GM18505 (cell line): Measurements from ENCODE around the gene NNAT.

Source experiments
- ATAC-seq: cut with Tn5 transposase; IDR thresholded peaks from one replicate; pipeline ENCODE4 v1.9.1; 2021; ENCODE audit not compliant: unreplicated experiment
- POLR2A ChIP-seq: IDR thresholded peaks from 4 replicates; pipeline ENCODE4 v1.6.1; 2011; ENCODE audit warnings: borderline replicate concordance; ENCODE audit not compliant: insufficient read depth, insufficient read length; ENCODE audit errors: extremely low read depth

The NNAT gene

DNA sequence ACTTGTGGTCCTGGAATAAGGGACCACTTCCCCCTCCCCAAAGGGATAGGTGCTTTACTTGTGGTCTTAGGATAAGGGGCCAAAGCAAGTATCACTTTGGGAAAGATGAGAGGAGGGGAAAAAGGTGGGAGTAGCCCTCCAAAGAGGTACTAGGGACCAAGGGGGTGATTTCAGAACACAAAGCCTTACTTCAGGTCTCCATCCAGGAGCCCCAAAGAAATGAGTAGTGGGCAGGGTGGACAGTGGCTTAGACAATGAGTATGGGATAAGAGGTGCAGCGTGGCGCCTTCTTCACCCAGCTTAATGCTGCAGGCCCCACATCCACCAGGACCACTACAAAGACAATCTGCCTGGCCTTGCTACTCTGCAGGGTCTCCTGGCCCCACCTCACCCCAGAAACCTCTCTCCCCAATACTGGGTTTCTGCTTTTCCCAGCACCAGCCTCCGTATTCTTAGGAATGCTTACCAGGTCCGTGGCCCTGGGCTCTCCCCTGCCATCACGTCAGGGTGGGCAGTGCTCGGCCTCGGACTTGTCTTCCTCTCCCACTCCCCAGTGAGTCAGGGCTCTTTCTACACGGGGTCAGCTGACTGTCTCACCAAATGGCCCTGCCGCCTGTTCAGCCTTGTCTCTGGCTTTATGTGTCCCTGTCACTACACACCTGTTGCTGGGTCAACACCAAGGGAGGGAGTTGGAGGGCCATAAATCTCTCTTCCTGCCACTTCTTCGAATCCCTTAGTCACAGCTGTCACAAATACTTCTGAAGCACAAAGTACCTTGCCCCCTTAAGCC lies 3.1 kb downstream of the NNAT start:
- ATAC-seq = no peak
- no peak for TF ChIP-seq POLR2A

DNA sequence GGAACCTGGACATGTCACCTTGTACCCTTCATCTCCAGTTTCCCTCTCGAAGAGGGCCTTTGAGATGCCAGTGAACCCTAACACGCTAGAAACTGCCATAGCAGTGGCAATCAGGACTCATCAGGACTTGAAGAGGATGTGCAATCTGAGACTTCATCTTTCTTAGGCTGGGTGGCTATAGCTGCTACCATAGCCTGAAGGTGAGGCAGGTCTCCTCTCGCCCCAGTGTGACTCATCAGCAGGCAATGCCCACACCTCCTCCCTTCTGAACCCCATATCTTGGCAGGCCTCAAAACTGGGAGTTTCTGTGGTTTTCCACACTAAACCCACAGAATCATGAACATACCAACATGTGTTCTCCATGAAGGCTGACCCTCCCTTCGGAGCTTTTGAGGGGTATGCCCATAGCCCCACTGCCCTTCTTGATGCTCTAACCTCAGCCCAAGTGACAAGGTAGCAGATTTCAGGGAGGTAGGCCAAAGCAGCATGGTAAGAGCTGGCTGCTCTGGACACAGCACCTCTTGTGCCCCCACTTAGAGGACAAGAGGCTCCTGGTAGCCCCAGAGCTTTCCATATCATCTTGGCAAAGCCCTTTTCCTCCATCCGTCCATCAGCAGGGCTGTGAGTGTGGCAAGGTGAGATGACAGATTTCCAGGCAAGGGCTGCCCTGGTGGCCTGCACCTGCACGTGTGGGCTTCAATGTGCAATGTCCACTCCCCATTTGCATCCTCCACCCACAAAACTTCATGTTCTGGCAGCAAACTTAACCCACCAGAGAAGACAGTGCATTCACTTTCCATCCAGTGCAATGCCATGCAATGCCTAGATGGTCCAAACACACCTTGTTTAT lies 4.0 kb downstream of the NNAT start:
- TF ChIP-seq POLR2A = no peak

DNA sequence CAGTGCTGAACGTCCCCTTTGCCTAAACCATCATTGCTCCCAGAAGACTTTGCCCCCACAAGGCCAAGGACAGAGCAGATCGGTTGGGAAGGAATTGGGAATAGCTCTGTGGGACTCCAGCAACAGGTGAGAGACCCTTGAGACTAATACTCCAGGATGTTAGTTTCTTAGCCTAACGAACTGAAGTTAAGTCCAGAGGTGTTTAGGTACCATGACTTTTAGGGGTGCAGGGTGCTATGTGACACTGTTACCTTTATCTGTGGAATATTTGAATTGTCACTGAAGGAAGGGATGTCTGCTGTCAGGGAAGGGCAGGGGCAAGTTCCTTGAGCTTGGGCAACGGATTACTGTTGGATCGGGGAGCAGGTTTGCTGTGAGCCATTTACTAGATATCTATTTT lies 4.8 kb downstream of the NNAT start:
- no peak for TF ChIP-seq POLR2A
- ATAC-seq = no peak

More for the DNA sequence above, 4.0 kb downstream of the NNAT start:
- no peak for ATAC-seq

DNA sequence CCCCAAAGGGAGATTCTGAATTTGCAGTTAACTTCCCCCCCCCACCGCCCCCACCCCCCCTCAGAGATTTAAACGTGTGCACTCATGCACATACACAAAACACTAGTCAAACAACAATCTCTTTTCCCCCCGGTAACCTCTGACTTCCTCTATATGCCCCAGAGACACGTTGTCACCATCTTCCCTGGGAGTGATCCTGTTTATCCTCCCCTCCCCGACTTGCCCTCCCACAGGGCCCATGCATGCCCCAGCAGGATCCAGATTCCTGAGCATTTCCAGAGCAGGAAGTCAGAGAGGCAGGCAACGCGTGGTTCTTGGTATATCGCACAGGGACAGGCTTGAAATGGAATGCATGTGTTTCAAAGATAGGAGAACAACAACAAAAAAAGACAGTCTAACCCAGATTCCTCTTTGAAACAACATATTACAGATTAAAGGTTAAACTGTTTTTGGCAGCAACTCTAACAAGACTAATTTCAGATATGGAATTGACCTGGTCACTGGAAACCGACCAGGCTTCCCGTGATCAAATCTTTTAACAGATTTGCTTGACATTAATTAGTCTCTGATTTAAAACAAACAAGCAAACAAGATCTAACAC lies 5.3 kb downstream of the NNAT start:
- TF ChIP-seq POLR2A = no peak
- ATAC-seq = no peak

DNA sequence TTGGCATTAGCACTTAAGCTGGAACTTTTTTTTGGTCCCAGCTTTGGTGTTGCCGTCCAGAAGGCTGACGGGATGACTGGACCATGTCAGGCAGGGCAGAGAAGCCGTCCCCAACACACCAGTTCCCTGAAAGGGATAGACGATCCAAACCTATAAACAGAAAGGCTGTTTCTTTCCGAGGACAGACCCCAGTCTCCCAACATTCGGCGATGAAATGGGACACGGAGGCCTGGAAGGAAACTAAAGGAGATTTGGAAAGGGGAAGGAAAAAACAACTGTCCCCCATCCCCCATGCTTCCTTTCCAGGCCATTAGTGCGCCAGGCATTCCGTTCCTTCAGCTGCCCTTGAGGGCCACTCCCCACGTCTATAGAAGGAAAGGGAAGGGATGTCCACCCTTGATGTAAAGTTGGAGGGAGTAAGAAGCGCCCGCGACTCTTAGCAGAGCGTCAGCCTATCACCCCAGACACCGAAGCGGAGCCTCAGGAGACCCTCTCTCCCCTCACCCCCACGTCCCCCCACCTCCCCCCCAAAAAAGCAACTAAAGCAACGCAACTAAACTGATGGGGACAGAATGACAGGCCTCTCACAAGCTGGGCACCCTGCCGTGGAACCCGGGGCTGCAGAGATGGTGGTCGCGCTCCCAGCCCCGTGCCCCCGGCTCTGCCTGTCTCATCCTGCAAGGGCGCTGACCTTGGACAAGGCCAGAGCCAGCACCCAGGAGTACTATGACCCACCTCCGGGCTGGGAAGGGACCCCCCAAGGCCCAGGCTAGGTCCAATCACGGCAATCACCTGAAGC lies 6.0 kb downstream of the NNAT start:
- no peak for ATAC-seq
- TF ChIP-seq POLR2A = no peak

DNA sequence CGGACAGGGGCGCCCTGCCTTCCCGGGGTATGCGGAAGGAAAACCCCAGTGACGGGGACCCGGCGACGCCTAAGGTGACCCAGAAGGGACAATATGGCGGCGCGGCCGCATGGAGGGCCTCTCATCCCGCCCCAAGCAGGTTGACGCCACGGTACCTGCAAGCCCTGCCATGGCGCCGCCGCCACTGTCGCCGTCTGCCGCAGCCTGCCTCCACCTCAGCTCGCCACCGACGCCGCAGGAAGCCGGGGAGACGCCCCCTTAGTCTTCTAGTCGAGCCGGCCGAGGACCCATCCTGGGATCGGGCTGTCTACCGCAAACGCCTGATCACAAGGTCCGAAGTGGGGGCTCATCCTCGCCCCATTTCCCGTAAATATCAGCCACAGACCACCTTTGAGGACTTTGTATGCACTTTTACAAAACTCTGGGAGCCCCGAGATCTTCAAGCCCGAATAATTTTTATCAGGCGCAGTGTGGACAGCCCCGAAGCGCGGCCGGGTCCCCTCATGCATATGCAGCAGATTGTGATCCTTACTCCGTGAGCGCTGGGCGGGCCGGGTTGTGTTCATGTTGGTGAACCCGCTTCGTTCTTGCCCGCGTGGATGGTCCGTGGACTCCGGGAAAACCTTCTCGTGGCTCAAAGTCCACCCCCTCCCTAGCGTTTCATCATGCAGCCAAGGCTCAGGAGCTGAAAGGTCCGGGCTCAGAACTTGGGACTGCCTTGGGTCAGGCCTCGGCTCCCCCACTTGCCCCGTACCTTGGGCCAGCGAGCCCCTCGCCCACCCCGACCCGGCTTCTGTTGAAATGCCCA lies 6.8 kb downstream of the NNAT start, which contains the start of gene BLCAP:
BLCAP (minus strand) TSS at position 239 of the 808 bp plus-strand sequence. CDS start 8,702 bp downstream, outside the sequence.
- peak; percentile 93 for TF ChIP-seq POLR2A

DNA sequence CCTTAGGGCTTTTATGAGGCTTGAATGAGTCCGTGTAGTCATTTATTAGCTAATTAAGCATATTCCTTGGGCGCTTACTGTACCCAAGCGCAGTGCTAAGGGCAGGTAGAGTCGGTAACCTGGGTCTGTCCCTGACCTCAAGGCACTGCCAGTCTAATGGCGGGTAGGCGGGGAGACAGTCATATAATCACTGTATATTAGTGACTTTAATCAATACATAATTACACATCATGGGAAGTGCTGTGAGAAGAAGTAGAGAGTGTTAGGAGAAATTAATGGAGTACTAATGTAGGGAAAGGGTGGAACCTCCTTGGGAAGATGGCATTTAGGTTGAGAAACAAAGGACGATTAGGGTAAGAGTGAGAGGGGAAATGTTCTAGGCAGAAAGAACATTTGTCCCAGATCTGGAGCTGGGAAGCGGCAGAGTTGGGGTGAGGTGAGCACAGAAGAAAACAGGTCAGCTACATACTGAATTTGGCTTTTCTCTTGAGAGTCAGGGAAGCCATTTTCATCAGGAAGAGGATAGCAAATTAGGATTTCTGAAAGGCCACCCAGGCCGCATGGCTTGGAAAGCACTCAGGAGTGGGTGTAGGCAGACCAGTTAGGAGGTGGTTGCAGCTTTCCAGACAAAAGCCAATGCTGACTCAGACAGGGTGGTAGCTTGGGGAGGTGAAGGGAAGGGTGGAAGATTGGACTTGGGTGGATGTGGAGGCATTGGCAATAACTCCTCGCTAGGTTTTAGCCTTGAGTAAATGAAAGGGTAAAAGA lies 7.6 kb downstream of the NNAT start:
- TF ChIP-seq POLR2A = no peak
- ATAC-seq = no peak

More for the DNA sequence above, 6.8 kb downstream of the NNAT start, which contains the start of gene BLCAP:
- ATAC-seq = peak; percentile 71

DNA sequence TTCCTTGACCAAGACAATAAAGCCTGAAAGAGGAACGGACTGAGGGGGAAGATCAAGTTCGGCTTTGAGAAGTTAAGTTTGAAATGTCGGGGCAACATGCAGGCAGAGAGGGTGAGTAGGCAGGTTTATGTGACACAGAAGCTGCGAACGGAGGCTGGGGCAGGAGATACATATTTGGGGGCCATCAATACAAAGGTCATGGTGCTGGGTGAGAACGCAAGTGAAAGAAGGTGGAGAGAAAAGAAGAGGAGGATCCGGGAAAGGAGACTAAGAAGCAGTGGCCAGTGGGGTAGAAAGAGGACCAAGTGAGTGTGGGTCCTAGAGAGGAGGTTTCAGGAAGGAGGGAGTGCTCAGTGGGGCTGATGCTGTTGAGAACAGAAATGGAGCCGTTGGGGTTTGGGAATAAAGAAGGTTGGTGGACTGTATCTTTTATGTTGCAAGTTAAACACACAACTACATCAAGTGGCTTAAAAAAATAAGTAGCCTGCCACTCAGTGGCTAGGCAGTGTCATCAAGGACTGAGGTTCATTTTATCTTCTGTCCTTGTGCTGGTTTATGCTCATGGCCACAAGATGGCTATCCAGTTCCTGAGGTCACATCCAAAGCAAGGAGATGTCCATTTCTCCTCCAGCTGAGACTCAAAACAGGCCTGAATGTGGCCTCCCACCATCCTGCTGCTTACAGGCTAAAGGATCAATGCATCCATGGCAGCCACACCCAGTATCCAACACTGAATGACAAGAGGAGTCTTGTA lies 8.3 kb downstream of the NNAT start:
- no peak for ATAC-seq
- TF ChIP-seq POLR2A = no peak

DNA sequence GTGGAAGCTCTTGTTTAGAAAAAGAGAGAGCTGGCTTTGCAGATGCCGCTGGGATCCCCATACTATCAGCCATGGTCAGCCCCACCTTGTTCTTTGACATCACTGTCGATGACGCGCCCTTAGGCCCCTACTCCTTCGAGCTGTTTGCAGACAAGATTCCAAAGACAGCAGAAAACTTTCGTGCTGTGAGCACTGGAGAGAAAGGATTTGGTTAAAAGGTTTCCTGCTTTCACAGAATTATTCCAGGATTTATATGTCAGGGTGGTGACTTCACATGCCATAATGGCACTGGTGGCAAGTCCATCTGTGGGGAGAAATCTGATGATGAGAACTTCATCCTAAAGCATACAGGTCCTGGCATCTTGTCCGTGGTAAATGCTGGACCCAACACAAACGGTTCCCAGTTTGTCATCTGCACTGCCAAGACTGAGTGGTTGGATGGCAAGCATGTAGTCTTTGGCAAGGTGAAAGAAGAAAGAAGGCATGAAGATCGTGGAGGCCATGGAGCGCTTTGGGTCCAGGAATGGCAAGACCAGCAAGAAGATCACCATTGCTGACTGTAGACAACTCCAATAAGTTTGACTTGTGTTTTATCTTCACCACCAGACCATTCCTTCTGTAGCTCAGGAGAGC lies 9.0 kb downstream of the NNAT start:
- ATAC-seq = no peak
- no peak for TF ChIP-seq POLR2A

DNA sequence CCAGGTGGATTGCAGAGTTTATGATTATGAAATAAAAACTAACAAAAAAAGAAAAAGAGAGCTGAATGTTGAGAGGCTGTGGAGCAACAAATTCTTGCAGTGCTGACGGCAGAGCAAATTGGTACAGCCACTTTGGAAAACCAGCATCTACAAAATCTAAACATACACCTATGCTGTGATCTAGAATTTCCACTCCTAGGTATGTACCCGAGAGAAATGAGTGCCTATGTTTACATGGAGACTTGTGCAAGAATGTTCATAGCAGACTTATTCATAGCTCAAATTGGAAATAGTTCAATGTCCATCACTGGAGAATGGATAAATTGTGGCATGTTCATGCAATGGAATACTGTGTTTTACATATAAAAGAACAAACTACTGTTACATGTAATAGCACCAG lies 9.6 kb downstream of the NNAT start:
- no peak for TF ChIP-seq POLR2A
- no peak for ATAC-seq
